ENCODE measurements around the gene COL1A1.

COL1A1 gene

GRCh38 chr17:50219342-50219741, 17.9 kb upstream of the COL1A1 start:
- Histone ChIP-seq H3K27me3 (ENCODE audit: insufficient read depth, low read length, poor library complexity) (peaks cover 7% of the 10 kb centered on the region), H3K9ac (ENCODE audit: low read depth, low read length) (no peak overlapping the region), H3K4me1 (ENCODE audit: insufficient read depth, low read length) (peaks cover 3% of the 10 kb centered on the region; the same call in 1 of the 2 replicates), H4K20me1 (ENCODE audit: insufficient read depth, low read length) (no peaks in the 10 kb centered on the region), H3K27ac (ENCODE audit: low read length) (no peak overlapping the region), H3K36me3 (ENCODE audit: insufficient read depth, low read length) (no peaks in the 10 kb centered on the region), H3K79me2 (ENCODE audit: insufficient read depth, low read length) (no peaks in the 10 kb centered on the region), H3K9me3 (ENCODE audit: insufficient read depth, low read length, severe bottlenecking) (no peaks in the 10 kb centered on the region), H2AFZ (ENCODE audit: low read depth, low read length) (no peak overlapping the region), H3K4me2 (ENCODE audit: insufficient read depth, low read length) (no peak overlapping the region), H3K4me3 (ENCODE audit: low read depth in 1 of 2, low read length in 2 of 2) (no peak overlapping the region)
- no peak for ATAC-seq (ENCODE audit: insufficient read depth, low read depth)
- no peak for DNase-seq
- TF ChIP-seq CTCF (IDR thresholded peaks at IDR 0.05; ENCODE audit: borderline replicate concordance, extremely low read depth, low read length, poor library complexity, severe bottlenecking), result no peak
- TF ChIP-seq EZH2 (IDR thresholded peaks at IDR 0.05; ENCODE audit: borderline replicate concordance, low read depth, low read length, severe bottlenecking), result no peak

DNA sequence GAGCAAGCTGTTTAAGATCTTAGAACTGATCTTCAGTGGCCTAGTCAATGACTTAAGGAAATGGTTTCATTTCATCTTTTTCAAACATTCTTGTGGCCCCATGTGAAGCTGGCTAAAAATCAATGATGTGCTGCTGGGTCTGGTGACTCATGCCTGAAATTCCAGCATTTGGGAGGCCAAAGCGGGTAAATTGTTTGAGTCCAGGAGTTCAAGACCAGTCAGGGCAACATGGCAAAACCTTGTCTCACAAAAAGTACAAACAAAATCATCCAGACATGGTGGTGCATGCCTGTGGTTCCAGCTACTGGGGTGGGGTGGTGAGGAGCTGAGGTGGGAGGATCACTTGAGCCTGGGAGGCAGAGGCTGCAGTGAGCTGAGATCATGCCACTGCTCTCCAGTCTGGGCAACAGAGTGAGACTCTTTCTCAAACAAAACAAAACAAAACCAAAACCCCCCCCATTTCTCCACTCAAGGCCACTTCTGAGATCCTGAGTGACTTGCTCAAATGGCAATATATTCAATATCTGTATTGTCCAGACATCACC, 17.4 kb upstream of the COL1A1 start:
- Histone ChIP-seq H3K4me1 (ENCODE audit: insufficient read depth, low read length) (peaks cover 3% of the 10 kb centered on the region; the same call in 1 of the 2 replicates), H4K20me1 (ENCODE audit: insufficient read depth, low read length) (no peaks in the 10 kb centered on the region), H3K9ac (ENCODE audit: low read depth, low read length) (no peak overlapping the region), H3K4me2 (ENCODE audit: insufficient read depth, low read length) (no peak overlapping the region), H3K36me3 (ENCODE audit: insufficient read depth, low read length) (no peaks in the 10 kb centered on the region), H3K79me2 (ENCODE audit: insufficient read depth, low read length) (no peaks in the 10 kb centered on the region), H3K27me3 (ENCODE audit: insufficient read depth, low read length, poor library complexity) (peaks cover 7% of the 10 kb centered on the region), H2AFZ (ENCODE audit: low read depth, low read length) (no peak overlapping the region), H3K4me3 (ENCODE audit: low read depth in 1 of 2, low read length in 2 of 2) (no peak overlapping the region), H3K9me3 (ENCODE audit: insufficient read depth, low read length, severe bottlenecking) (no peaks in the 10 kb centered on the region), H3K27ac (ENCODE audit: low read length) (no peak overlapping the region)
- ATAC-seq (ENCODE audit: insufficient read depth, low read depth) (no peak), DNase-seq (no peak)
- TF ChIP-seq CTCF (IDR thresholded peaks at IDR 0.05; ENCODE audit: borderline replicate concordance, extremely low read depth, low read length, poor library complexity, severe bottlenecking) (no peak), EZH2 (IDR thresholded peaks at IDR 0.05; ENCODE audit: borderline replicate concordance, low read depth, low read length, severe bottlenecking) (no peak)

DNA sequence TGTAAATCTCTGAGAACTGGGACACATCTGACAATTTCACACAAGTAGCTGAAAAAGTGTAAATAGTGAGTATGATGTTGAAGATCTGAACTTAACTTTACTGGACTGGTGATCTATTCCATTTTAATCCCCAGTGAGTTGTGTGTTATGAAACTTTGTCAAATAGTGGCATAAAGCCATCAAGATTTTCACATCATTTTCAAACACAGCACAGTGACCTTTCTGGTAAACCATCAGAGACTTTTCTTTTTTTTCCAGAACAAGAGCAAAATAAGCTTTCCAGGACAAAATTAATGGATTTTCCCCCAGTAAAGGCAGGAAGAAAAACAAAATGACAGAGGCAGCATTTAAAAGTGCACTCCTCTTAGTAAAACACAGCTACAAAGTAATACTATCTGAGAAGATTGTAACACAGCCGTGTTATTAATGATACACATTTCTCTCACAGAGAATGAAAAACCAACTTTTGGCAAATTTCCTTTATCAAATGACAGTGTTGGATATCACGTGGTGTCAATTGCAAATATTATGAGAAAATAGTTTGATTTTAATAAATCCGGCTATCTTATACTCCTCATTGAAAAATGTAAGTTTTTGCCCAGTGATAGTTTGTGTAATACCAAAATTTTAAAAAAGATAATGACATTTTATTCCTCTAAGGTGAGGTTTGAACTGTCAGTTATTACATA, 16.8 kb upstream of the COL1A1 start:
- H3K4me3 ChIP-seq (ENCODE audit: low read depth in 1 of 2, low read length in 2 of 2), result no peak overlapping the region
- ATAC-seq (ENCODE audit: insufficient read depth, low read depth) (no peak), DNase-seq (no peak)
- H3K4me1 ChIP-seq (ENCODE audit: insufficient read depth, low read length), result peaks cover 3% of the 10 kb centered on the region; the same call in 1 of the 2 replicates
- no peak overlapping the region for H3K4me2 ChIP-seq (ENCODE audit: insufficient read depth, low read length)
- H4K20me1 ChIP-seq (ENCODE audit: insufficient read depth, low read length), result no peaks in the 10 kb centered on the region
- no peaks in the 10 kb centered on the region for H3K36me3 ChIP-seq (ENCODE audit: insufficient read depth, low read length)
- no peak overlapping the region for H3K27ac ChIP-seq (ENCODE audit: low read length)
- H2AFZ ChIP-seq (ENCODE audit: low read depth, low read length), result no peak overlapping the region
- peaks cover 7% of the 10 kb centered on the region for H3K27me3 ChIP-seq (ENCODE audit: insufficient read depth, low read length, poor library complexity)
- H3K9ac ChIP-seq (ENCODE audit: low read depth, low read length), result no peak overlapping the region
- no peaks in the 10 kb centered on the region for H3K9me3 ChIP-seq (ENCODE audit: insufficient read depth, low read length, severe bottlenecking)
- H3K79me2 ChIP-seq (ENCODE audit: insufficient read depth, low read length), result no peaks in the 10 kb centered on the region
- TF ChIP-seq CTCF (IDR thresholded peaks at IDR 0.05; ENCODE audit: borderline replicate concordance, extremely low read depth, low read length, poor library complexity, severe bottlenecking), result no peak
- TF ChIP-seq EZH2 (IDR thresholded peaks at IDR 0.05; ENCODE audit: borderline replicate concordance, low read depth, low read length, severe bottlenecking), result no peak

Measured in DND-41 (cell line).